Fibroblast of the conjunctiva (primary cell): Measurements from ENCODE around the gene DCAKD.

Source experiments
- DNase-seq: peaks from one replicate; pipeline ENCODE4 v3.0.0-alpha.2; 2010; ENCODE audit warnings: low read depth

Gene DCAKD

DNA sequence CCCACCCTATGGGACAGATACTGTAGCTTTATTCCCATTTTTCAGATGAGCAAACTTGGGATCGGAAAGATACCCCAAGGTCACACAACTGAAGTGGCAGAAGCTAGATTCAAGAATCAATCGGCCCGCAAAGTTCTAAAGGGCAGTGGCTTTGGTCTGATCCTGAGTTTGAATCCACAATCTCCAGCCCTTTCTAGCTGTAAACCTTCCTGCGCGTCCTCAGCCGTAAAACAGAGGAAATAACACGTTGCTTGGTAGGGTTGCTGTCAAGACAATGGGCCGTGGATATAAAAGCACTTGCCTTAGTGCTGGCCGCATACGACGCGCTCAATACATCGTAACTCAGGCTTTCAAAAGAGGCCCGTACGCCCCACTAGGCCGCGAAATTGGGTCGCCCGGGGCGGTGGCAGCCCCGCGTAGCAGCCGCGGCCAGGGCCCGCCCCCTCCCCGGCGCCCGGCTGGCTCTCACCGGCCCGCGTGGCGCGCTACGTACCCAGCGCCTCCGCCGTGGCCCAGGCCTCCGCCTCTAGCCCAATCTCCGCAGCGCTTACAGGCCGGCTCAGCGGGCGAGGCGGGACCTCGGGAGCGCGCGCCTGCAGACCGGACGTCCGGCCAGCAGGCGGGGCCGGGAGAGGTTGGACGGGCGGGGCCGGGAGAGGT is at the start of gene DCAKD:
Gene DCAKD, minus strand, starts transcription at position 573 of the 660 bp plus-strand sequence. CDS start 16,747 bp downstream, outside the sequence.
- peak; percentile 94 for DNase-seq

- peak; percentile 65 for DNase-seq
Measured at GRCh38 chr17:45098869-45099616, 47.6 kb upstream of the DCAKD start.

GRCh38 chr17:45098081-45098868 is 46.8 kb upstream of the DCAKD start:
- no peak for DNase-seq

GRCh38 chr17:45096926-45097325 is 45.5 kb upstream of the DCAKD start:
- DNase-seq = no peak

- DNase-seq = no peak
Measured at GRCh38 chr17:45096141-45096540, 44.7 kb upstream of the DCAKD start.

DNA sequence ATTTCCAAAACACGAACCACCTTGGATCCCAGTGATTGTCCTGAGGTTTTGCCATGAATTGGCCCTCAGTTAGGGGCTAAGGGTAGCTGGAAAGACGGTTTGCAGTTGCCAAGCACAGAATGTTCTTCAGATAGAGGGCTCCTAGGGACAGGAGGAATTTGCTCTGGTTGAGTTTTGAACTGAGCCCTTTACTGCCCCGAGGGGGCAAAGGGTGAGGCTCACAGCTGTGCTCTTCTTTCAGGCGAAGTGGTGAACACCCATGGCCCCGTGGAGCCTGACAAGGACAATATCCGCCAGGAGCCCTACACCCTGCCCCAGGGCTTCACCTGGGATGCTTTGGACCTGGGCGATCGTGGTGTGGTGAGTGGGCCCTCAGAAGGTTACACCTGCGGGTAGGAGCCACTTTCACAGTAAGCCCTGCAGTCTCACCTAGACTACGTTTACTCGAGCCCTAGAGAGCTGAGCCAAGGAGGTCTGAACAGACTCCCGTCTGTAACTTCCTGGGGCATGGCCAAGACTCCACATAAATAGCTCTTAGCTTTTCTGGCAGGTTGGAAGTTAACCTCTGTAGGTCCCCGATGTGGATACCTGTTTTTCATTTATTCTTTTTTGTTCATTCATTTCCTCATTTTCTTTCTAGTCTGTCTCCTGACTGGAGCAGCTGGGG is 42.1 kb upstream of the DCAKD start:
- no peak for DNase-seq

- peak; percentile 98 for DNase-seq
Measured at GRCh38 chr17:45092911-45093430, 41.5 kb upstream of the DCAKD start.

GRCh38 chr17:45091778-45092425 is 40.5 kb upstream of the DCAKD start:
- no peak for DNase-seq

GRCh38 chr17:45090711-45091110 is 39.3 kb upstream of the DCAKD start:
- no peak for DNase-seq

DNA sequence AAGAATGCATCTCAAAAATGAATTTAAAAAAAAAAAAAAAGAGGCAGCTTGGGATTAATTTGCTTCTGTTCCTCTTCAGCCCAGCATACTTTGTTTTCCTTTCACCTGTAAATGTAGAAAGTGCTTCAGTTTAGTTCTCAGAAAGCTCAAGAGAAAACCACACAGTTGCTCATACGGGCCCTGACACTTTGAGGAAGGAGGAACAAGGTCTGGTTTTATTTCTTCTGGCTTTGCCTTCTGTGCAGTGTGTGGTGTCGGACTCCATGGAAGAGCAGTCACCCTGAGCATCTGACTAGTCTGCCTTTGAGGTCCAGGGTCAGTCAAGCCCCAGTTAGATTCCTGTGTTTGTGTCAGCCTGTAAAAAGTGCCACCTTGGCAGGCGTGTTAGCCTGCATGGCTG is 37.3 kb upstream of the DCAKD start:
- DNase-seq = no peak

DNA sequence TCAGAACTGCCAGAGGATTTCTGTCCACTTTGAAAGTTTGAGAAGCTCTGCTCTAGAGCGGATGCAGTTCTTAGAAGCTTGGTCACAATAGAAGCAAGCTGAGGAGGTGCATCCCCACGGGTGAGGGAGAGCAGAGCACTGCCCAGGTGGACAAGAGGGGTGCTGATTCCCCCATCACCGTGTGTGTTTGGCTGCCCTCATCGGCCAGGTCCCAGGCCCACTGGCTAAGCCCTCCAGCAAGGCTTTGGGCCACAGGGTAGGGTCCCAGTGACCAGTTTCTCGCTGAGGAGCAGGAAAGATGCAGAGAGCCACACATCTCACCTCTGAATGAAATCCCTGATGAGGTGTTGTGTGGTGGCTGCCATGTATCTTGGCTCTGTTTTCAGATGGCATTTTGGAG is 36.5 kb upstream of the DCAKD start:
- DNase-seq = no peak

GRCh38 chr17:45087504-45087975 is 36.1 kb upstream of the DCAKD start:
- DNase-seq = no peak

DNA sequence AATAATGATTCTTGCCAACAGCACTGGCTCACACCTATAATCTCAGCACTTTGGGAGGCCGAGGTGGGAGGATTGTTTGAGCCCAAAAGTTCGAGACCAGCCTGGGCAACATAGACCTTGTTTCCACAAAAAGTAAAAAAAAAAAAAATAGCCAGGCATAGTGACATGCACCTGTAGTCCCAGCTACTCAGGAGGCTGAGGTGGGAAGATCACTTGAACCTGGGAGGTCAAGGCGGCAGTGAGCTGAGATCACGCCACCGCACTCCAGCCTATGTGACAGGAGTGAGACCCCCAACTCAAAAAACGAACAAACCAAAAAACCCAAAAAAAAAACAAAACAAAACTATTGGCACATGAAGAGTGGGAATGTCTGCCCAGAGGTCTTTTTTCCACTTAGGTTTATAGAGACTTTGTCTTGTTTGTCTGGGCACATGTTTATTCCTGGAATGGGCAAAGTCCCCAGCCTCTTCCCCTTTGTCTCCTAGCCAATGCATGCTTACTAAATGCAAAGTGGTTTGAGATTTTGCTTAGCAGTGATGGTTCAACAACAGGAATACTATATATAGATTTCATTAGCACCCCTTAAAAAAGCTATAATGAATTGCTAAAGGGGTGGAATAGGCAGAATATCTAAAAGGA is 35.6 kb upstream of the DCAKD start:
- no peak for DNase-seq

DNA sequence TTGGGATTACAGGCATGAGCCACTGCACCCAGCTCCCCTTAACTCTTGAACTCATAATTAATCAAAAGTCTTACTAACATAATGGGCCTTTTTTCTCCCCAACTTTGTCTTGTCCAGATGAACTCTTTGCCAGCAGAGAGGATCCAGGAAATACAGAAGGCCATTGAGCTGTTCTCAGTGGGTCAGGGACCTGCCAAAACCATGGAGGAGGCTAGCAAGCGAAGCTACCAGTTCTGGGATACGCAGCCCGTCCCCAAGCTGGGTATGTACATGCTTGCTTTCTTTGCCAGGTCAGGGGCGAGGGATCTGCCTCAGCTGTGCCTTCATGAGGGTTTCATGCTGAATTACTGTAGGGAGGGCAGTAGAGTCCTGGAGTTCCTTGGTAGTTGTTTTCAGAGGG is 35.0 kb upstream of the DCAKD start:
- DNase-seq = no peak

DNA sequence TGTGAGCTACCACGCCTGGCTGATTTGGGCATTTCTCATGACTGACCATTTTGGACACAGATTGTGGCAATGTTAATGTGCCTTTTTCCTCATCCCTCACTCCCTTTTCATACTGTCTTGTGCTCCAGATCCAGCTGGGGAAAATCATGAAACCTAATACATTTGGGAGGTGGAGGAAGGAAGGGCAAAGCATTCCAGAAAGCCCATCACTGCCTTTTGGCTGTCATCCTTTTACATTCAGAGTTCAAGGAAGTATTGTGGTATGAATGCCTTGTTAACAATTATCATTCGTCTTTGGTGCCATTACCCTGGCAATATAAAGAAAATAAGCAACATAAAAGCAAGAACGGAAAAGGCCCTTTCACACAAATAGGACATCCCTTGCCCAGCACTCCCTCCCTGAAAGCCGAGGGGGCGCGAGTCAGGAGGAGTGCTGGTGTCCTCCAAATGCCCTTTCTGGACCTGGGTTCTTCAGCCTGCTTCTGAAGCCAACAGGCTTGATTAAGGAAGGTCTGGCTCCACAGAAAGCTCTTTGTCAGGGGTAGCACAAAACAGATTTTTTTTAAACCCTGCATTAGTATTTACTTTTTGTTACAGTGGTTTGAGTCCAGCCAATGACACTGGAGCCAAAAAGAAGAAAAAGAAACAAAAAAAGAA is 29.7 kb upstream of the DCAKD start:
- no peak for DNase-seq

- no peak for DNase-seq
Measured at GRCh38 chr17:45077643-45078042, 26.2 kb upstream of the DCAKD start.

- peak; percentile 97 for DNase-seq
Measured at GRCh38 chr17:45073414-45074070, 22.1 kb upstream of the DCAKD start.

DNA sequence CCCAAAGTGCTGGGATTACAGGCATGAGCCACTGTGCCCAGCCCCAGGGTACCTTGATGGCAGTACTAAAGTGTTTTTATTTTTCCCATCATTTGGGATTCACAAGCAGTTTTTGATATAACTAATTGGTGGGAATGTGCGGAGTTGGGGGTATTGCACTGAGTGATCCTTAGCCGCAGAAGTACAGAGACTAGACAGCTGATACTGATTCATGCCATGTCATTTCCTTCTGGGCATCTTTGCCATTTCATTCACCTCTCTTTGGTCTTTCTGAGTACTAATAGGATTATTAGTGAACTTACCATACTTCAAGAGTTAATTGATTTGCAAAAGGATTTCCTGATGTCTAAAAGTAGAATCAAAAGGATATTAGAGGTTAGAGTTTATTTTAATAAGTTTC is 19.4 kb upstream of the DCAKD start:
- no peak for DNase-seq

DNA sequence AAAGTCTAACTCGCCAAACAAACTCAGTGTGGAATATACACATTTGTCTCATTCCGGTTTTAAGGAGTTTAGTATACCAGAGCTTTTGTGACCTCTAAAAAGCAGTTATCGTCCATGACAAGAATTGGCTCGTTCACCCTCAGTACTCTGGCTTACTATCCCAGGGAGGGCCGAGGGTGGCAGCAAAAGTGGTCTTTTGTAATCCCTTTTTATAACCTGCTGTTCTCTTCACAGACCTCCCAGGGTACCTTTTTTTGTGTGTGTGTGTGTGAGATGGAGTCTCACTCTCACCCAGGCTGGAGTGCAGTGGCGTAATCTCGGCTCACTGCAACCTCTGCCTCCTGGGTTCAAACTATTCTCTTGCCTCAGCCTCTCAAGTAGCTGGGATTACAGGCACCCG is 18.6 kb upstream of the DCAKD start:
- no peak for DNase-seq

DNA sequence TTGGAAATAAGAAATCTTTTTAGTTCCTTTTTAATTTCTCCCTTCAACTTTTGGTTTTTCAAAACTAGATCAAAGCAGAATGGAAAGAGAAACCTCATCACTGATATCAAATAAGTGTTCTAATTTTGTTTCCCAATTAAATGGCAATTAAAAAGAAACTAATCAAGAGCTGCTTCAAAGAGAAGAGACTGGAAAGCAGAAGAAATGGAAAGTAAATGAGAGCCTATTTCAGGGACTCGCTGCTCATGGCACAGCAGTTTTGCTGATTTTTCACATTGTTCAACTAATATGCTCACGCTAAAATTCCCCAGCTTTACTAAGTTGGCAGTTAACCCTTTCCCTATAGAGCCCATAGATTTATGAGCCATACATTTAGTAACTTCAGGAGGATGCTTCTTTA is 16.2 kb upstream of the DCAKD start:
- no peak for DNase-seq
